NOMO-1 treated with DMSO at 0.1 percent for 48 hours (cell line): Measurements from ENCODE around the gene OSBPL3.
A peak's percentile ranks its signal among the peaks of the same experiment; 100 is the strongest.
"Not testable (repeated sequence)": the region's sequence is repeated elsewhere in the genome, so short reads cannot be mapped to it uniquely, and the experiment has no call there.

Experiments used
- DNase-seq: peaks from one replicate; lab custom pipeline; 2025; ENCODE audit not compliant: unreplicated experiment; lab: John Stamatoyannopoulos, UW

The OSBPL3 gene

GRCh38 chr7:24800667-24801066 lies 179.3 kb downstream of the OSBPL3 start:
- no peak for DNase-seq

DNA sequence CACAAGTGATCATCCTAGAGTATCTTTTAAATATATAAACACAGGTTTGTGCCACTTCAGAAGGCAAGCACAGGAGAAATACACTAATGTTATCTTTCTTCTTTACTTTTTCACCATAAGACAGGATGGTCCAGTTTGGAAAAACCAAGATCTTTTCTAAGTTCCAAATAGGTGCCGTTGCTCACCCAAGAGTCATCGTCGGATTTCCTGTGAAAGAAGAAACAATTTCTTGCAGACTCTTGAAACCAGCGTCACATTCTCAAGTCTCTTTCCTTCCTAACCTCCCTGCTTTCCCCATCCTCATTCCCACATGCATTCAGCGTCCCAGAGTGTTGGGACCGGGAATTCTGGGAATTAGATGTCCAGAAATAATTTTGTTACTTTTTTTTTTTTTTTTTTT lies 179.9 kb downstream of the OSBPL3 start:
- no peak for DNase-seq

GRCh38 chr7:24799506-24799905 lies 180.5 kb downstream of the OSBPL3 start:
- no peak for DNase-seq

GRCh38 chr7:24798261-24798660 lies 181.7 kb downstream of the OSBPL3 start:
- no peak for DNase-seq

DNA sequence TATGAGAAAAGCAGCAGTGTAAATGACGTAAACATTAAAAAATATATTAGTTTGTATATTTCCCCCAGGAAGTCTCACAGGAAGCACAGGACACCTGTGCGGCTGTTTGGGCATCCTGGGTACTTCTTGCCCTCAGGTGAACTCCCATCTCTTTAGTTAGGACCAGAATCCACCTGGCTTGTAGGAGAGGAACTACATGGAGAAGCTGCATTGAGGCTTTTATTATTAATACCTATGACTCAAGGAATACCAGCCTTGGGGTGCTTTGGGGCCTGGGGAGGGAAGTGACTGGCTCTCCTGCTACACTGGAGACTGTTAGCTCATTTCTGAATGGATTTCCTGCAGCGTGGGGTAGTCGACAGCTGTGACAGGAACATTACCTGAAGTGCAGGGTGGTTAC lies 182.7 kb downstream of the OSBPL3 start:
- DNase-seq, result no peak

- DNase-seq, result no peak
Observed at GRCh38 chr7:24795407-24795767, 184.6 kb downstream of the OSBPL3 start.

DNA sequence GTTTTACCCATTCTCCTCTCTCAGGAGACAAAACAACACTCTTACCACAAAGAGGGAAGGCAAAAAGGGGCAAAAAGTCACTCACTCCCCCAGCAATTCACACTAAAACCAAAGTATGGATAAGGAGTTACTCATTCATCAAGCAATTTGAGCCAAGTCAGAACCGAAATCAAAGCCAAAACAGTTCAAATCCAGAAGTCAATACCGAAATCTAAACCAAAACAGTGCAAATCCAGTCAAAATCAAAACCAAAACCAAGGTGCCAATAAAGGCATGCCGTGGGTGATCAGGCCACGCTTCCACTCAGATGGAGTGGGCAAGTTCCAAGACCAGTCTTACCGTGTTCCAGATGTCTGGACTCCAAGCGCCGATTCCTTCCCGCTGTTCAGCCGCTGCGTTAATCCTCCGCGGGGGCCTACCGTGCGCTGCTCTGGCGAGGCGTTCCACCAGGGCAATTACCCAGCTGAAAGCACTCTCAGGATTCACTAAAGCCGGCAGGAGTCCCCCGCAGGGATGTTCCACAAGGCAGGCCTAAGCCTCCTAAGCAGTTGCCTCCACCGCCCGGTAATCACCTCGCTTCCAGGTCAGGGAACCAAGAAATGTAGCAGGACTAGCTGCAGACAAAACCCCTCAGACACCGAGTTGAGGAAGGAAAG lies 185.1 kb downstream of the OSBPL3 start:
- not testable (repeated sequence) for DNase-seq

DNA sequence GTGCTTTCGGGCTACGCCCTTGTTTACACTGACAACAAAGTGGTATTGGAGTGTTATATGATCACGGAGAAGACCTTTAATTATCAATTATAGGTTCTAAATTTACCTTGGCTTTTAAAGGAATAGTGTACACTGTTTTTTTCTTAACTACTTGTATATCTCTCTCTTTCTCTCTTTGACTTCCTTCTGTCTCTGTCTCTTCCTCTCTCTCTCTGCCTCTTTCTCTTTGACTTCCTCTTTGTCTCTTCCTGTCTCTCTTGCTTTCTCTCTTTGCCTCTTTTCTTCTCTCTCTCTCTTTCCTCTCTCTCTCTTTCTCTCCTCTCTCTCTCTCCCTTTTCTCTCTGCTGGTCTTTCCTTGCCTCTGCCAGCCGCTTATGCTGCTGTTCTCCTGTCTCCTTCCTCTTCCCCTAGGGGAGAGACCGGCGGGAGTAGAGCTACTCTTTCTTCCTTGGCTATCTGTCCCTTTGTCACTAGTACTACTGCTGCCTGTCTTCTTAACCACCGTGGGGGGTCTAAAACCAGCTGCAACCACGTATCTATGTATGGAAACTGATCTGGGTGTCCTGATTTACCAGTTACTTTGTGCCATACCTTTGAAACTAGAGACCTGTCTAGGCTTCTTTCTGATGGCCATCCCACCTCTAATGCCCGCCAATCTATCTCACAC lies 185.9 kb downstream of the OSBPL3 start:
- DNase-seq, result peak; percentile 56

- DNase-seq, result no peak
Observed at GRCh38 chr7:24788961-24789576, 190.9 kb downstream of the OSBPL3 start.

DNA sequence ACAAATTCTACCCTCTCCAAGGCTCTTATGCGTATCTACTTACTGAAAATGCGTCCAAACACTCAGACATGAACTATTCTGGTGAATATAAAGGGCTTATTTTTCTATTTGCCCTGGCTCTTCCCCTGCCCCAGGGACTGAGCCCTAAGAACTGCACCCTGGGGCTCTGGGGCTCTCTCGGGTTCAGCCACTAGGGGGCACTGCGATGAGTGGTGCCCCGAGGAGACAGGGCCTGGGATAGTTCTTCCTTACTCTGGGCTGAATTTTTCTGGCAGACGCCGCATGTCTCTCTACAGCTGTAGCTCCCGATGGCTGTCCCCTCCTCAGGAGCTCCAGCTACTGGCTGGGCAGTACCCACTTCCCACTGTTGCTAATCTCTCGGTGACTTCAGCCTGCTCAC lies 191.9 kb downstream of the OSBPL3 start:
- DNase-seq, result no peak

- peak; percentile 92 for DNase-seq
Observed at GRCh38 chr7:24786941-24787340, 193.0 kb downstream of the OSBPL3 start.

DNA sequence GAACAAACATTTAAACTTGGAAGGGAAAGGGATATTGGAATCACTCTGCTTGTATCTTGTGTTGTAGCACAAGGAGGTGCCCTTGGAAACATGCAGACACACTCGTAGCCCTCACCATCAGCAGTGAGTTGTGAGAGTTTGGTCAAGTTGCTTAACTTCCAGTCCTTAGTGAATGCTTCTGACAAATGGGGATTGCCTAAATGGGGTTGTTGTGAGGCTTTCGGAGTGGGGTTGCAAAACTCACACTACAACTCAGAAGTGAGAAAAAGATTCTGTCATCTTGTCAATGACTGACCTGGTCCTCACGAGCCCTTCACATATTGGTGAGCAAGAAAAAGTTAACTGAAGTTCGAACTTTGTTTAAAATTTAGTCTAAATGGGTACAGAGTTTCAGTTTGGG lies 193.7 kb downstream of the OSBPL3 start:
- DNase-seq, result peak; percentile 13

DNA sequence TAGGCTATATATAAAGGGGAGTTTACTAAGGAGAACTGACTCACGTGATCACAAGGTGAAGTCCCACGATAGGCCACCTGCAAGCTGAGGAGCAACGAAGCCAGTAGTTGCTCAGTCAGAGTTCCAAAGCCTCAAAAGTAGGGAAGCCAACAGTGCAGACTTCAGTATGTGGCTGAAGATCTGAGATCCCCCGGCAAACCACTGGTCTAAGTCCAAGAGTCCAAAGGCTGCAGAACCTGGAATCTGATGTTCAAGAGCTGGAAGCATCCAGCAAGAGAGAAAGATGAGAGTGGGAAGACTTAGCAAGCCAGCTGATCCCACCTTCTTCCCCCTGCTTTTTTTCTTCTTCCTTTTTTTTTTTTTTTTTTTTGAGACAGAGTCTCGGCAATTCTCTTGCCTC lies 195.7 kb downstream of the OSBPL3 start:
- no peak for DNase-seq

- no peak for DNase-seq
Observed at GRCh38 chr7:24783698-24784097, 196.3 kb downstream of the OSBPL3 start.

- DNase-seq, result peak; percentile 67
Observed at GRCh38 chr7:24781106-24781505, 198.9 kb downstream of the OSBPL3 start.

DNA sequence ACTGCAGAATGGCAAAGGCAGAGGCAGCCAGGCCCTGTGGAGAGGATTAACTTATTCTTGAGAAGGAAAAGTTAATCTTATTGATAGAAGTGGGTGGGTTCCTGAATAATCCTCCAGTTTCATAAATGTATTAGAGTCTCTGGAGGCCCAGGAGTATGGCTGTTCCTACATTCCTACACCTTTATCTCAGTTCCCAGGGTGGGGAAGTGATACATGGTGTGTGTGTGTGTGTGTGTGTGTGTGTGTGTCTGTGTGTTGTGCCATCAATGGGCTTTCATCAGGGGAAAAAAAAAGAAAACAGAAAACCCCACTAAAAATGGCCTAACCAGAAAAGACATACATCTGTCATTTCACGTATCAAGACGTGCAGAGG lies 200.7 kb downstream of the OSBPL3 start:
- DNase-seq, result no peak

GRCh38 chr7:24778543-24779282 lies 201.3 kb downstream of the OSBPL3 start:
- peak; percentile 88 for DNase-seq

DNA sequence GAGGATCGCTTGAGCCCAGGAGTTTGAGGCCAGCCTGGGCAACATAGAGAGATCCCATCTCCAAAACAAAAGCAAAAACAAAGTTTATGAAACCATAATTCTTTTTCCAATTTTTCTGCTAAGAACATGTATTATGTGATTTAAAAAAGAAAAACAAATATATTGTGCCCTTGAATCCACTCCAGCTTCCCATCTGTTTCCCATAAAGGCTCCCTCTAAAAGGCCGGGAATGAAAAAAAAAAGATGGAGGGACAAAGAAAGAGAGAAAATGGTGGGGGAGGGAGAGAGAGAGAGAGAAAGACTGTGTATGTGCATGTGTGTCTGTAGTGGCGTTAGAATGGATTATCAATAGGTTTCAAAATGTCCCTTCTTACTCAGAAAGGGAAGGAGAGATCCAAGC lies 202.2 kb downstream of the OSBPL3 start:
- no peak for DNase-seq

DNA sequence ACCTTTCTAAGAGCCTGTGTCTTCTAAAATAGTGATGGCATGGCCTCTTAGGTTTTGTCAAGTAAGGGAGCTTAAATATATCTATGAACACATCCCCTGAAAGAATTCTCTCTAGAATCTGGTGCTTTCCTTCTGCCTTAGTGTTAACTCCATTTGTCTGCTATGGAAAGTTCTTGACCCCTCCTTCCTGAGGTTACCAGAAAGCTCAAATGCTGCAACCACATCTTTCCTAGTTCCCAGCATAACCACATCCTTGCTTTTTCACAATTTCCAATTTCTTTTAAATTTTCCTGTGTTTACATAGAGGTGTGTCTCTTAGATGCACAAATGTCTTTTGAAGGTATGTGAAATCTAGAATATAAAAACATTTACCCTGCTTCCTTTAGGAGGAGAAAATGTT lies 206.3 kb downstream of the OSBPL3 start:
- no peak for DNase-seq

GRCh38 chr7:24769851-24770250 lies 210.1 kb downstream of the OSBPL3 start:
- no peak for DNase-seq

GRCh38 chr7:24769014-24769830 lies 210.8 kb downstream of the OSBPL3 start:
- no peak for DNase-seq
